GM13976 (cell line): ENCODE data around the gene RAD51.

Experiments used
- DNase-seq: peaks from one replicate; pipeline ENCODE4 v3.0.0; 2012; ENCODE audit warnings: low spot score
- in situ Hi-C: fragments of 300-500 bp; cut with MboI; formaldehyde crosslinking; loops from one replicate; pipeline ENCODE4 v1.12.0; 2022; ENCODE audit warnings: low sequenced_read_pairs, mixed read lengths, inconsistent platforms; ENCODE audit not compliant: unreplicated experiment
- TF ChIP-seq, protein P1 (sequence below): IDR thresholded peaks from 2 replicates; pipeline ENCODE4 v1.5.1; 2012; ENCODE audit warnings: borderline replicate concordance, mild to moderate bottlenecking; ENCODE audit not compliant: insufficient read depth; ENCODE audit errors: extremely low read depth, missing control alignments, control extremely low read depth

RAD51 gene

DNA sequence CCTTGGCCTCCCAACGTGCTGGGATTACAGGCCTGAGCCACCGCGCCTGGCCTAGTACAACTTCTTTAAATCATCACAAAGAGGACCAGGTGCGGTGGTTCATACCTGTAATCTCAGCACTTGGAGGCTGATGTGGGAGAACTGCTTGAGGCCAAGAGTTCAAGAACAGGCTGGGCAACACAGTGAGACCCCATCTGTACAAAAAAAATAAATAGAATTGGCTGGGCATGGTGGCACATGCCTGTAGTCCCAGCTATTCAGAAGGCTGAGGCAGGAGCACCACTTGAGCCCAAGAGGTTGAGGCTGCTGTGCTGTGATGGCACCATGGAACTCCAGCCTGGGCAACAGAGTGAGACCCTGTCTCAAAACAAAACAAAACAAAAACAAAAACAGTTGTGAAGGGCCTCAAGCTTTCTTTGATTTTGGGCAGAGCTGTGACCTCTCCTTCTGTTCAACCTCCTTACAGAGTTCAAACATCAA is 54.2 kb downstream of the RAD51 start:
- TF ChIP-seq, protein P1, sequence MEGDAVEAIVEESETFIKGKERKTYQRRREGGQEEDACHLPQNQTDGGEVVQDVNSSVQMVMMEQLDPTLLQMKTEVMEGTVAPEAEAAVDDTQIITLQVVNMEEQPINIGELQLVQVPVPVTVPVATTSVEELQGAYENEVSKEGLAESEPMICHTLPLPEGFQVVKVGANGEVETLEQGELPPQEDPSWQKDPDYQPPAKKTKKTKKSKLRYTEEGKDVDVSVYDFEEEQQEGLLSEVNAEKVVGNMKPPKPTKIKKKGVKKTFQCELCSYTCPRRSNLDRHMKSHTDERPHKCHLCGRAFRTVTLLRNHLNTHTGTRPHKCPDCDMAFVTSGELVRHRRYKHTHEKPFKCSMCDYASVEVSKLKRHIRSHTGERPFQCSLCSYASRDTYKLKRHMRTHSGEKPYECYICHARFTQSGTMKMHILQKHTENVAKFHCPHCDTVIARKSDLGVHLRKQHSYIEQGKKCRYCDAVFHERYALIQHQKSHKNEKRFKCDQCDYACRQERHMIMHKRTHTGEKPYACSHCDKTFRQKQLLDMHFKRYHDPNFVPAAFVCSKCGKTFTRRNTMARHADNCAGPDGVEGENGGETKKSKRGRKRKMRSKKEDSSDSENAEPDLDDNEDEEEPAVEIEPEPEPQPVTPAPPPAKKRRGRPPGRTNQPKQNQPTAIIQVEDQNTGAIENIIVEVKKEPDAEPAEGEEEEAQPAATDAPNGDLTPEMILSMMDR: no peak
- in situ Hi-C loops: no loop called here
- no peak for DNase-seq

DNA sequence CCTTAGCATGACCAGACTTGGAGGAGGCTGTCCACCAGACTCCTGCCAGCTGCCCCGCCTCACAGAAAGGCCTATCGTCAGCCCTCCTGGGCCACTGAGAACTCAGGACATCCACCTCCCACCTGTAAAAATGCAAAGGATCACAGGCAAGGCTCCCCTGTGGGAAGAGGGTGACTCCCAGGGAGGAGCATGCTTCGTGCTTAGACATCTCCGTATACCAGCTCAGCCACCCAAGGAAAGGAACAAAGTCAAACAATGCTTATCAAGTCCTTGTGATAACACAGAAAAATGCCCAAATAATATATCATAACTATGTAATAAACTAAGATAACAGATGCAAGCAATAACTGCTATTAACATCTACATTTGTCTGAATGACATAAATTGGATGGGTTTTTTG is 55.9 kb downstream of the RAD51 start:
- TF ChIP-seq, protein P1: no peak
- no peak for DNase-seq
- in situ Hi-C loops: no loop called here

DNA sequence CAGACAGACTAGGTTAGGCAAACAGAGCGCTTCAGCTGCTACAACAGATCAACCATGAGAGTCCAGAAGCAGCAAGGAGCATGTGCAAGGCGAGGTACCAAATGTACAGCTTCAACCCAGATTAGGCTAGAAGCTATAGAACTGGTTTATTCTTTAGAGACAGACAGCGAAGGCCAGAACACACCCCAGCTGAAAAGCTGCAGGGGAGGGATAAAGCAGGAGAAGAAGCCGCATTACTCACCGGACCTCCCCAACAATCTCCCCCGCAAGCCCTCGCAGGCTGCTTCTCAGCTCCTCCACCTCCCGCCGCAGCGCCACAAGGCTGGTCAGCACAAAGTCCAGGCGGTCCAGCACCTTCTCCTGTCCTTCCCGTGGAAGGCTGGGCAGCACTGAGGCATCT is 56.8 kb downstream of the RAD51 start:
- in situ Hi-C loops: no loop called here
- TF ChIP-seq, protein P1: no peak
- DNase-seq: no peak

DNA sequence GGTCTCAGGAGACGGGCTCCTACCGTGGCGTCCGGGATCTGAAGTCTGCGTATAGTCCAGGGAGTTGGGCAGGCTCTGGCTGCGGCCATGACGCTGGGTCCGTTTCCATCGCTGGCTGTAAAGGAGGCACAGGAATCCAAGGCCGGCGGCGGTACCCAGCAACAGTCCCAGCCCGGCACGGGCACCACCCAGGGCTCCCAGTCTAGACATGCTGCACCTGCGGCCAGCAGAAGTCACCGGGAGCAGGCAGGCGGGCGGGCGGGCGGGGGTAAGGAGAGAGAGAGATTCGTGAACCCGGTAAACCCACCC is 59.6 kb downstream of the RAD51 start:
- TF ChIP-seq, protein P1: no peak
- in situ Hi-C loops: no loop called here
- peak; percentile 52 for DNase-seq

DNA sequence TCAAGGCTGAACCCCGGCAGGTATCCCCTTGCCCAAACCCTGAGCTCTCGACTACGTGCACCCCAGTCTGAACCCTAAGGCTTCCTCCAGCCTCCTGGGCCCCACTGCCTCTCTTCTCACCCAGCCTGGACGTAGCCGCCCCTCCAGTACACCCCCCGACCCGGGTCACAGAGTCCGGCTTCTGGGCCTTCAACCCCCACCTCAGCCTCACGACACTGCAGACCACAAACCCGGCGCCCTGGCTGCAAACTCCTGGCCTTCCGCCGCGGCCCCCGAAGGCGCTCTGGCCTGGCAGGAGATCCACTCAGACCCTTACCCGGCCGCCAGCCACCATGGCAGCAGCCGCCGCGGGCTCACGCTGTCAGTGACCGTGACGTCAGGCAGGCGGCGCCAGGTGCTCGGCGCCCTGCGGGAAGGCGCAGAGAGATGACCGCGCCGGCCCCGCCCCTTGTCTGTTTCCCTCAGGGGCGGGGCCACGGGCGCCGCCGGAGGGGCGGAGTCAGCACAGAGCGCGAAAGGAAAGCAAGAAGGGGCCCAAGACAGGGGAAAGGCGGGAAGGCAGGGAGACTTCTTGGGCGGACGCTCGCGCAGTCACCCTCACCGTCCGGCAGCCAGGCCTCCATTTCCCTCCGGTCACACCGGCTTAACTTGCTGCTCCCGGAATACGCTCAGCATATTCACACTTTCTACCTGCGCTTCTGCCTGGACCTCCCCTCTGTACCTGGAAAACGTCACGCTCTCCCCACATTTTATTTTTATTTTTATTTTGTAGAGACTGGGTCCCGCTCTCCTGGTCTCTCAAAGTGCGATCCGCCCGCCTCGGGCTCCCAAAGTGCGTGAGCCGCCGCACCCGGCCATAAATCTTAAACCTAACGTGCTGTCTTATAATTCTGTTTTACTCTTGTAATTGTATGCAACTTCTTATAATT is 60.2 kb downstream of the RAD51 start, which contains the start of gene RMDN3:
Gene RMDN3, minus strand, starts transcription at position 372 of the 929 bp plus-strand sequence. CDS start 471 bp downstream, outside the sequence.
- TF ChIP-seq, protein P1: no peak
- in situ Hi-C loops: no loop called here
- peak; percentile 98 for DNase-seq

DNA sequence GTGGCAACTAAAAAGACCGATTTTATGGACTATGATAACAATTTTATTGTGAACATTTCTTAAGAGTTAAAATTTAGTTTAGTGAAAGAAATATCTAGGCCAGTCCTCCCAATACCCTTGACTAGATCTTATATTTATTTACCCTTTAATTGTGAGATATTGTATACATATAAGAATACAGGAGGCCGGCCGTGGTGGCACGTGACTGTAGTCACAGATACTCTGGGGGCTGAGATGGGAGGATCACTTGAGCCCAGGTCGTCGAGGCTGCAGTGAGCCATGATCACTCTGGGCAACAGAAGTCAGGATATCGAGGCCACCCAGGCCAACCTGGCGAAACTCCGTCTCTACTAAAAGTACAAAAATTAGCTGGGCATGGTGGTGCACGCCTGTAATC is 60.8 kb downstream of the RAD51 start:
- TF ChIP-seq, protein P1: no peak
- DNase-seq: no peak
- in situ Hi-C loops: no loop called here

DNA sequence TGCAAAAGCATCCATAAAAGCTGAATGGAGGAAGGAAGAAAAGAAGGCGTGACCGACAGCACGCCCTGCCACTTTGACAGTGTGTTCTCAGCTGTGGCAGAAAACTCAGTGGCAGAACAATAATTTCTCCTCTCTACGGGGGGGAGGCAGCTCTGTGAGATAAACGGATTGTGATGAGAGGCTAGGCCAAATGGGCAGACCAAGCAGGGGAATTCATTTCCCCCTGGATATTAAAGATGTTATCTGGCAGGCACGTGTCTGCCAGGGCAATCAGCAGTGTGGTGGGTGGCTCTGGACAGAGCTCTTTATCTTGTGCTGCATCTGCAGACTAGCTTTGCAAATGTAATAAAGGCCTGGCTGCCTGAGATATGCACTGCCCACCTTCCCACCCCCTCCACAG is 62.0 kb downstream of the RAD51 start:
- in situ Hi-C loops: no loop called here
- TF ChIP-seq, protein P1: no peak
- DNase-seq: no peak
